Measurements from ENCODE around the gene DNAH3. TPM values are rescaled to one million over a fixed set of nuclear protein-coding genes. Genes with fewer than 3 reads are reported as not detected.

DNAH3 gene
- total RNA-seq, 1 experiment from 2014 or later, result 0.70 TPM

- intact Hi-C loops (cut with micrococcal nuclease; ENCODE audit: unreplicated experiment), result no loop called here
- H3K4me2 ChIP-seq, result no peak overlapping the region
- TF ChIP-seq EZH2 (IDR thresholded peaks at IDR 0.05; ENCODE audit: low read depth), result no peak
- no peak for TF ChIP-seq CTCF (conservative IDR thresholded peaks at IDR 0.05)
These were observed 145.6 kb downstream of the DNAH3 start for GRCh38 chr16:21005008-21005407.

GRCh38 chr16:21001262-21001661 lies 149.4 kb downstream of the DNAH3 start:
- no peak for TF ChIP-seq EZH2 (IDR thresholded peaks at IDR 0.05; ENCODE audit: low read depth)
- peak; percentile 51 for TF ChIP-seq CTCF (conservative IDR thresholded peaks at IDR 0.05)
- intact Hi-C loops (cut with micrococcal nuclease; ENCODE audit: unreplicated experiment), result no loop called here
- Histone ChIP-seq H3K4me1 (replicated peaks; ENCODE audit: insufficient read depth) (no peaks in the 10 kb centered on the region), H3K4me2 (no peak overlapping the region), H3K9me2 (ENCODE audit: insufficient read depth) (no peaks in the 10 kb centered on the region), H3K4me3 (no peak overlapping the region), H2AFZ (no peak overlapping the region; the same call in 1 of the 2 replicates), H4K20me1 (ENCODE audit: insufficient read depth) (no peaks in the 10 kb centered on the region), H3K36me3 (ENCODE audit: low read depth) (no peaks in the 10 kb centered on the region), H3K27ac (no peak overlapping the region), H3K79me2 (ENCODE audit: low read depth) (no peaks in the 10 kb centered on the region), H3F3A (ENCODE audit: insufficient read depth, low read depth) (no peaks in the 10 kb centered on the region), H3K9me3 (ENCODE audit: insufficient read depth, low read depth) (no peaks in the 10 kb centered on the region), H3K27me3 (ENCODE audit: insufficient read depth, low read depth) (no peaks in the 10 kb centered on the region)
- CTCF ChIA-PET, result interaction anchor here (0.6 kb wide), 1 partner anchor 118 kb away, joined by 4 read pairs; no protein-coding TSS in a partner anchor
- no TSS peak for BruUV-seq (replicated peaks)
- POLR2A ChIA-PET (ENCODE audit: unreplicated experiment), result interaction anchor here (0.7 kb wide), 1 partner anchor 126 kb away, joined by 3 read pairs; no protein-coding TSS in a partner anchor
- DNase-seq, result no peak

More at GRCh38 chr16:21005008-21005407, 145.6 kb downstream of the DNAH3 start:
- ChIA-PET POLR2A (ENCODE audit: unreplicated experiment) (no interaction called here), CTCF (no interaction called here)
- no peak for DNase-seq
- Histone ChIP-seq H3K9me3 (ENCODE audit: insufficient read depth, low read depth) (no peaks in the 10 kb centered on the region), H3K9me2 (ENCODE audit: insufficient read depth) (no peaks in the 10 kb centered on the region), H3F3A (ENCODE audit: insufficient read depth, low read depth) (no peaks in the 10 kb centered on the region), H3K4me1 (replicated peaks; ENCODE audit: insufficient read depth) (no peaks in the 10 kb centered on the region), H3K27ac (no peak overlapping the region), H3K36me3 (ENCODE audit: low read depth) (no peaks in the 10 kb centered on the region), H3K79me2 (ENCODE audit: low read depth) (no peaks in the 10 kb centered on the region), H3K4me3 (no peak overlapping the region), H2AFZ (no peak overlapping the region), H3K27me3 (ENCODE audit: insufficient read depth, low read depth) (no peaks in the 10 kb centered on the region), H4K20me1 (ENCODE audit: insufficient read depth) (no peaks in the 10 kb centered on the region)
- BruUV-seq (replicated peaks), result no TSS peak

- no peak for DNase-seq
- Histone ChIP-seq H3K4me1 (replicated peaks; ENCODE audit: insufficient read depth) (no peaks in the 10 kb centered on the region), H4K20me1 (ENCODE audit: insufficient read depth) (no peaks in the 10 kb centered on the region), H3K27me3 (ENCODE audit: insufficient read depth, low read depth) (no peaks in the 10 kb centered on the region), H3K9me2 (ENCODE audit: insufficient read depth) (no peaks in the 10 kb centered on the region), H3K27ac (no peak overlapping the region), H2AFZ (no peak overlapping the region), H3F3A (ENCODE audit: insufficient read depth, low read depth) (no peaks in the 10 kb centered on the region), H3K79me2 (ENCODE audit: low read depth) (no peaks in the 10 kb centered on the region), H3K4me3 (no peak overlapping the region), H3K9me3 (ENCODE audit: insufficient read depth, low read depth) (no peaks in the 10 kb centered on the region), H3K4me2 (no peak overlapping the region), H3K36me3 (ENCODE audit: low read depth) (no peaks in the 10 kb centered on the region)
- no peak for TF ChIP-seq CTCF (conservative IDR thresholded peaks at IDR 0.05)
- no peak for TF ChIP-seq EZH2 (IDR thresholded peaks at IDR 0.05; ENCODE audit: low read depth)
- CTCF ChIA-PET, result no interaction called here
- no TSS peak for BruUV-seq (replicated peaks)
- intact Hi-C loops (cut with micrococcal nuclease; ENCODE audit: unreplicated experiment), result no loop called here
- POLR2A ChIA-PET (ENCODE audit: unreplicated experiment), result no interaction called here
These were observed 153.5 kb downstream of the DNAH3 start for GRCh38 chr16:20997147-20997546.

All from PC-9 (cell line).